Neural cell (in vitro differentiated cells): Measurements from ENCODE around the gene SNX32. TPM values are rescaled to one million over a fixed set of nuclear protein-coding genes. Genes with fewer than 3 reads are reported as not detected.

Experiments
- H2AFZ ChIP-seq: fragments of 200-600, 300-800 bp; sonication (generic), shearing (Covaris generic); 2 replicates; pipeline ENCODE4 v1.6.0; 2014; ENCODE audit warnings: low read depth, mild to moderate bottlenecking, antibody characterized with exemption, low read length, moderate library complexity
- H3F3A ChIP-seq: fragments of 200-600 bp; shearing (Covaris generic); 2 replicates; pipeline ENCODE4 v1.6.1; 2016; ENCODE audit warnings: mild to moderate bottlenecking, moderate library complexity, mixed read lengths, antibody characterized with exemption, low read length; ENCODE audit not compliant: insufficient read depth, poor library complexity, severe bottlenecking
- H3K27ac ChIP-seq: fragments of 200-600, 300-800 bp; sonication (generic), shearing (Covaris generic); 2 replicates; pipeline ENCODE4 v1.5.1; 2014; ENCODE audit warnings: mild to moderate bottlenecking, low read length, moderate library complexity
- H3K27me3 ChIP-seq: fragments of 300-800, 200-600 bp; sonication (generic), shearing (Covaris generic); 2 replicates; pipeline ENCODE4 v1.6.0; 2014; ENCODE audit warnings: mild to moderate bottlenecking, low read depth, low read length, moderate library complexity; ENCODE audit not compliant: insufficient read depth
- H3K36me3 ChIP-seq: fragments of 300-800, 200-600 bp; sonication (generic), shearing (Covaris generic); 2 replicates; pipeline ENCODE4 v1.5.1; 2014; ENCODE audit warnings: mild to moderate bottlenecking, antibody characterized with exemption, low read length, moderate library complexity; ENCODE audit not compliant: insufficient read depth
- H3K4me2 ChIP-seq: fragments of 300-800, 200-600 bp; sonication (generic), shearing (Covaris generic); 2 replicates; pipeline ENCODE4 v1.6.0; 2014; ENCODE audit warnings: mild to moderate bottlenecking, low read length
- H3K4me3 ChIP-seq: fragments of 300-800, 200-600 bp; sonication (generic), shearing (Covaris generic); 2 replicates; pipeline ENCODE4 v1.5.1; 2014; ENCODE audit warnings: mild to moderate bottlenecking, low read length, moderate library complexity
- H3K79me2 ChIP-seq: fragments of 200-600 bp; shearing (Covaris generic); replicated peaks from 2 replicates; pipeline ENCODE4 v1.6.0; 2014; ENCODE audit warnings: mild to moderate bottlenecking, low read length, moderate library complexity; ENCODE audit not compliant: insufficient read depth
- H3K9ac ChIP-seq: fragments of 300-800, 200-600 bp; sonication (generic), shearing (Covaris generic); 2 replicates; pipeline ENCODE4 v1.6.1; 2016; ENCODE audit warnings: mild to moderate bottlenecking, low read length, mixed read lengths
- H3K9me2 ChIP-seq: fragments of 200-600 bp; shearing (Covaris generic); 2 replicates; pipeline ENCODE4 v1.6.1; 2016; ENCODE audit warnings: mild to moderate bottlenecking, low read length, mixed read lengths; ENCODE audit not compliant: insufficient read depth
- H3K9me3 ChIP-seq: fragments of 200-600, 300-800 bp; sonication (generic), shearing (Covaris generic); 2 replicates; pipeline ENCODE4 v1.6.1; 2016; ENCODE audit warnings: mild to moderate bottlenecking, mixed run types, low read length, moderate library complexity, mixed read lengths
- H4K20me1 ChIP-seq: fragments of 200-600 bp; shearing (Covaris generic); 2 replicates; pipeline ENCODE4 v1.6.1; 2016; ENCODE audit warnings: mild to moderate bottlenecking, mixed run types; ENCODE audit not compliant: insufficient read depth
- CTCF ChIP-seq: fragments of 450-650 bp; IDR thresholded peaks from 2 replicates; pipeline ENCODE4 v1.5.1; 2014; ENCODE audit warnings: antibody characterized with exemption, mild to moderate bottlenecking, moderate library complexity; ENCODE audit not compliant: poor library complexity, severe bottlenecking
- MXI1 ChIP-seq: fragments of 450-650 bp; conservative IDR thresholded peaks from 2 replicates; pipeline ENCODE4 v1.6.1; 2014; ENCODE audit warnings: antibody characterized with exemption, mild to moderate bottlenecking; ENCODE audit not compliant: poor library complexity, severe bottlenecking
- POLR2AphosphoS5 ChIP-seq: IDR thresholded peaks from 2 replicates; pipeline ENCODE4 v1.6.1; 2012
- REST ChIP-seq: IDR thresholded peaks from 2 replicates; pipeline ENCODE4 v1.6.1; 2012; ENCODE audit warnings: borderline replicate concordance
- polyA plus RNA-seq: library from polyadenylated mRNA; depleted of rRNA; stranded (reverse); fragments of >200 nt; gene quantifications from 2 replicates; pipeline ENCODE4 v1.2.3, GENCODE V29; 2014

SNX32 gene
- polyA plus RNA-seq, 1 donor from 2014 or later = 16.0 TPM

GRCh38 chr11:65849771-65850216 is 16.0 kb downstream of the SNX32 start:
- no peaks in the 10 kb centered on the region for H3K9me3 ChIP-seq
- no peaks in the 10 kb centered on the region for H3K27me3 ChIP-seq
- no peak overlapping the region for H3K9ac ChIP-seq
- H3K27ac ChIP-seq = no peak overlapping the region
- no peak overlapping the region for H2AFZ ChIP-seq
- TF ChIP-seq POLR2AphosphoS5 (peak; percentile 7), REST (no peak)
- no peak overlapping the region for H3K4me3 ChIP-seq
- peaks cover 5% of the 10 kb centered on the region for H3K36me3 ChIP-seq
- H3K4me2 ChIP-seq = no peak overlapping the region
- peaks cover 22% of the 10 kb centered on the region for H4K20me1 ChIP-seq
- H3K79me2 ChIP-seq = peaks cover 10% of the 10 kb centered on the region
- no peaks in the 10 kb centered on the region for H3K9me2 ChIP-seq
- H3F3A ChIP-seq = no peaks in the 10 kb centered on the region

- H3F3A ChIP-seq = no peaks in the 10 kb centered on the region
- H3K79me2 ChIP-seq = peaks cover 17% of the 10 kb centered on the region
- no peaks in the 10 kb centered on the region for H3K9me3 ChIP-seq
- TF ChIP-seq MXI1 (no peak), POLR2AphosphoS5 (peak; percentile 1)
- no peak overlapping the region for H3K4me2 ChIP-seq
- no peak overlapping the region for H3K4me3 ChIP-seq
- no peak overlapping the region for H2AFZ ChIP-seq
- no peaks in the 10 kb centered on the region for H3K9me2 ChIP-seq
- H3K27ac ChIP-seq = no peak overlapping the region
- no peak overlapping the region for H3K9ac ChIP-seq
- H3K27me3 ChIP-seq = no peaks in the 10 kb centered on the region
- H4K20me1 ChIP-seq = peaks cover 28% of the 10 kb centered on the region
- peaks cover 5% of the 10 kb centered on the region for H3K36me3 ChIP-seq
Observed at GRCh38 chr11:65850217-65851082, 16.7 kb downstream of the SNX32 start.

- no peak overlapping the region for H2AFZ ChIP-seq
- no peak overlapping the region for H3K4me2 ChIP-seq
Observed at GRCh38 chr11:65851083-65851579, 17.4 kb downstream of the SNX32 start.

More at GRCh38 chr11:65851083-65851579, 17.4 kb downstream of the SNX32 start:
- H3K9me3 ChIP-seq = no peaks in the 10 kb centered on the region
- no peak overlapping the region for H3K9ac ChIP-seq
- peaks cover 24% of the 10 kb centered on the region for H3K79me2 ChIP-seq
- H3K27me3 ChIP-seq = no peaks in the 10 kb centered on the region
- TF ChIP-seq CTCF (peak; percentile 55), POLR2AphosphoS5 (no peak), MXI1 (no peak)
- H3K4me3 ChIP-seq = no peak overlapping the region
- no peaks in the 10 kb centered on the region for H3K9me2 ChIP-seq
- no peak overlapping the region for H3K27ac ChIP-seq
- peaks cover 35% of the 10 kb centered on the region for H4K20me1 ChIP-seq
- H3F3A ChIP-seq = no peaks in the 10 kb centered on the region
- H3K36me3 ChIP-seq = peaks cover 5% of the 10 kb centered on the region
